Measurements from ENCODE around the gene CDK11A. TPM values are rescaled to one million over a fixed set of nuclear protein-coding genes. Genes with fewer than 3 reads are reported as not detected.
"Not testable (repeated sequence)": the region's sequence is repeated elsewhere in the genome, so short reads cannot be mapped to it uniquely, and the experiment has no call there.

CDK11A gene
- polyA plus RNA-seq, 1 of the 3 experiments (the other 2 are of a cell fraction): 24.0 TPM

GRCh38 chr1:1703796-1704195, 20.4 kb downstream of the CDK11A start:
- Histone ChIP-seq H3K36me3 (replicated peaks in 1 of 2; ENCODE audit: control insufficient read depth in 1 of 2, insufficient read depth in 2 of 2, low read length in 1 of 2) (peaks cover 0 to 4% of the 10 kb centered on the region in 2 experiments), H3K9me3 (no peaks in the 10 kb centered on the region), H3K79me2 (ENCODE audit: insufficient read depth) (no peaks in the 10 kb centered on the region), H3K27me3 (ENCODE audit: insufficient read depth) (no peaks in the 10 kb centered on the region), H3K9ac (no peak overlapping the region), H2AFZ (ENCODE audit: low read depth) (no peak overlapping the region), H3F3A (replicated peaks; ENCODE audit: insufficient read depth) (no peaks in the 10 kb centered on the region), H4K20me1 (ENCODE audit: insufficient read depth) (no peaks in the 10 kb centered on the region), H3K9me2 (no peaks in the 10 kb centered on the region), H3K4me3 (ENCODE audit: low read depth in 2 of 2, low read length in 1 of 2) (no peak overlapping the region), H3K4me1 (ENCODE audit: control insufficient read depth in 1 of 2, insufficient read depth in 2 of 2, low read depth in 1 of 2, low read length in 1 of 2) (no peaks in the 10 kb centered on the region), H3K4me2 (no peak overlapping the region), H3K27ac (ENCODE audit: low read depth in 2 of 2, low read length in 1 of 2) (no peak overlapping the region)
- CTCF ChIA-PET: no interaction called here
- DNase-seq: peak; percentile 9
- 100% methylated on average over 7 of the region's 22 CpGs for WGBS (ENCODE audit: low lambda C conversion rate)
- TF ChIP-seq FOSL2 (IDR thresholded peaks at IDR 0.05; ENCODE audit: borderline replicate concordance, low read depth) (no peak), CTCF (IDR thresholded peaks at IDR 0.05) (no peak), RCOR1 (IDR thresholded peaks at IDR 0.05; ENCODE audit: low read length) (no peak), TCF12 (IDR thresholded peaks at IDR 0.05) (no peak), TEAD4 (IDR thresholded peaks at IDR 0.05; ENCODE audit: borderline replicate concordance, insufficient read depth) (no peak), SMC3 (IDR thresholded peaks at IDR 0.05; ENCODE audit: low read depth, low read length) (no peak)
- POLR2A ChIA-PET: no interaction called here

- WGBS (ENCODE audit: low lambda C conversion rate): 85% methylated on average over 6 of the region's 18 CpGs
- H3K9ac ChIP-seq; DNase-seq; H3K36me3 ChIP-seq (replicated peaks in 1 of 2; ENCODE audit: control insufficient read depth in 1 of 2, insufficient read depth in 2 of 2, low read length in 1 of 2); H3K27ac ChIP-seq (ENCODE audit: low read depth in 2 of 2, low read length in 1 of 2); CTCF ChIA-PET; H3K27me3 ChIP-seq (ENCODE audit: insufficient read depth); POLR2A ChIA-PET; H3F3A ChIP-seq (replicated peaks; ENCODE audit: insufficient read depth); H3K9me2 ChIP-seq; H4K20me1 ChIP-seq (ENCODE audit: insufficient read depth); H3K9me3 ChIP-seq; H3K79me2 ChIP-seq (ENCODE audit: insufficient read depth); H3K4me1 ChIP-seq (ENCODE audit: control insufficient read depth in 1 of 2, insufficient read depth in 2 of 2, low read depth in 1 of 2, low read length in 1 of 2); H3K4me2 ChIP-seq; H2AFZ ChIP-seq (ENCODE audit: low read depth); H3K4me3 ChIP-seq (ENCODE audit: low read depth in 2 of 2, low read length in 1 of 2): not testable (repeated sequence)
Observed at GRCh38 chr1:1702506-1702905, 21.7 kb downstream of the CDK11A start.

GRCh38 chr1:1700557-1700956, 23.6 kb downstream of the CDK11A start:
- H3K27ac ChIP-seq (ENCODE audit: low read depth in 2 of 2, low read length in 1 of 2); H3K4me1 ChIP-seq (ENCODE audit: control insufficient read depth in 1 of 2, insufficient read depth in 2 of 2, low read depth in 1 of 2, low read length in 1 of 2); H3K4me2 ChIP-seq; DNase-seq; H3K79me2 ChIP-seq (ENCODE audit: insufficient read depth); H3F3A ChIP-seq (replicated peaks; ENCODE audit: insufficient read depth); H3K9me2 ChIP-seq; H3K4me3 ChIP-seq (ENCODE audit: low read depth in 2 of 2, low read length in 1 of 2); H2AFZ ChIP-seq (ENCODE audit: low read depth); CTCF ChIA-PET; H4K20me1 ChIP-seq (ENCODE audit: insufficient read depth); POLR2A ChIA-PET; H3K27me3 ChIP-seq (ENCODE audit: insufficient read depth); H3K36me3 ChIP-seq (replicated peaks in 1 of 2; ENCODE audit: control insufficient read depth in 1 of 2, insufficient read depth in 2 of 2, low read length in 1 of 2); H3K9me3 ChIP-seq; H3K9ac ChIP-seq: not testable (repeated sequence)
- no CpG with 5 or more reads among the region's 33 CpGs for WGBS (ENCODE audit: low lambda C conversion rate)

GRCh38 chr1:1700067-1700466, 24.1 kb downstream of the CDK11A start:
- H3K79me2 ChIP-seq (ENCODE audit: insufficient read depth); H4K20me1 ChIP-seq (ENCODE audit: insufficient read depth); H3K4me2 ChIP-seq; H3K4me1 ChIP-seq (ENCODE audit: control insufficient read depth in 1 of 2, insufficient read depth in 2 of 2, low read depth in 1 of 2, low read length in 1 of 2); H3K4me3 ChIP-seq (ENCODE audit: low read depth in 2 of 2, low read length in 1 of 2); CTCF ChIA-PET; H3K9me3 ChIP-seq; DNase-seq; H3K9ac ChIP-seq; H3K36me3 ChIP-seq (replicated peaks in 1 of 2; ENCODE audit: control insufficient read depth in 1 of 2, insufficient read depth in 2 of 2, low read length in 1 of 2); H3K27me3 ChIP-seq (ENCODE audit: insufficient read depth); H3K9me2 ChIP-seq; H3F3A ChIP-seq (replicated peaks; ENCODE audit: insufficient read depth); H3K27ac ChIP-seq (ENCODE audit: low read depth in 2 of 2, low read length in 1 of 2); H2AFZ ChIP-seq (ENCODE audit: low read depth); POLR2A ChIA-PET: not testable (repeated sequence)
- WGBS (ENCODE audit: low lambda C conversion rate): no CpG with 5 or more reads among the region's 45 CpGs

GRCh38 chr1:1699061-1699460, 25.1 kb downstream of the CDK11A start:
- CTCF ChIA-PET; H2AFZ ChIP-seq (ENCODE audit: low read depth); H3K27ac ChIP-seq (ENCODE audit: low read depth in 2 of 2, low read length in 1 of 2); H4K20me1 ChIP-seq (ENCODE audit: insufficient read depth); H3F3A ChIP-seq (replicated peaks; ENCODE audit: insufficient read depth); H3K9me2 ChIP-seq; H3K4me3 ChIP-seq (ENCODE audit: low read depth in 2 of 2, low read length in 1 of 2); H3K4me1 ChIP-seq (ENCODE audit: control insufficient read depth in 1 of 2, insufficient read depth in 2 of 2, low read depth in 1 of 2, low read length in 1 of 2); H3K79me2 ChIP-seq (ENCODE audit: insufficient read depth); DNase-seq; H3K9ac ChIP-seq; H3K9me3 ChIP-seq; POLR2A ChIA-PET; H3K4me2 ChIP-seq; H3K27me3 ChIP-seq (ENCODE audit: insufficient read depth); H3K36me3 ChIP-seq (replicated peaks in 1 of 2; ENCODE audit: control insufficient read depth in 1 of 2, insufficient read depth in 2 of 2, low read length in 1 of 2): not testable (repeated sequence)
- WGBS (ENCODE audit: low lambda C conversion rate): no CpG with 5 or more reads among the region's 19 CpGs

All from SK-N-SH (cell line).